HG02852 (cell line): Measurements from ENCODE around the gene CLIP1.
"Not testable (repeated sequence)": the region's sequence is repeated elsewhere in the genome, so short reads cannot be mapped to it uniquely, and the experiment has no call there.

ENCODE experiments used
- ATAC-seq: cut with Tn5 transposase; IDR thresholded peaks from one replicate; pipeline ENCODE4 v1.9.1; 2021; ENCODE audit warnings: mild to moderate bottlenecking, moderate library complexity; ENCODE audit not compliant: unreplicated experiment

Gene CLIP1

GRCh38 chr12:122357536-122357935 lies 64.9 kb downstream of the CLIP1 start:
- ATAC-seq: not testable (repeated sequence)

- not testable (repeated sequence) for ATAC-seq
Measured at GRCh38 chr12:122356991-122357390, 65.5 kb downstream of the CLIP1 start.

GRCh38 chr12:122356192-122356635 lies 66.3 kb downstream of the CLIP1 start:
- no peak for ATAC-seq

DNA sequence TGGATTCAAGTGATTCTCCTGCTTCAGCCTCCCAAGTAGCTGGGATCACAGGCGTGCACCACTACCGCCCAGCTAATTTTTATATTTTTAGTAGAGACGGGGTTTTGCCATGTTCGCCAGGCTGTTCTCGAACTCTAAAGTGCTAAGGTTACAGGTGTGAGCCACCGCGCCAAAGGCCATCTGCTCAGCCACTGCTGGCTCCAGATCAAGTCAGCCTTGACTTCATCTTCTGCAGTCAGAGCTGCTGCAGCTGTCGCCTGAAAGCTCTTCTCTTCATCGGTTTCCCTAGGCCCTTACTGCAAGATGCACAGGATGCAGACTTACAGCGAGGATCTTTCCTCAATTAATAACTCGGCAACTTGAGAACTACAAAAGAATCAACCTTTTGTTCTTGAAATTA lies 66.8 kb downstream of the CLIP1 start:
- no peak for ATAC-seq

DNA sequence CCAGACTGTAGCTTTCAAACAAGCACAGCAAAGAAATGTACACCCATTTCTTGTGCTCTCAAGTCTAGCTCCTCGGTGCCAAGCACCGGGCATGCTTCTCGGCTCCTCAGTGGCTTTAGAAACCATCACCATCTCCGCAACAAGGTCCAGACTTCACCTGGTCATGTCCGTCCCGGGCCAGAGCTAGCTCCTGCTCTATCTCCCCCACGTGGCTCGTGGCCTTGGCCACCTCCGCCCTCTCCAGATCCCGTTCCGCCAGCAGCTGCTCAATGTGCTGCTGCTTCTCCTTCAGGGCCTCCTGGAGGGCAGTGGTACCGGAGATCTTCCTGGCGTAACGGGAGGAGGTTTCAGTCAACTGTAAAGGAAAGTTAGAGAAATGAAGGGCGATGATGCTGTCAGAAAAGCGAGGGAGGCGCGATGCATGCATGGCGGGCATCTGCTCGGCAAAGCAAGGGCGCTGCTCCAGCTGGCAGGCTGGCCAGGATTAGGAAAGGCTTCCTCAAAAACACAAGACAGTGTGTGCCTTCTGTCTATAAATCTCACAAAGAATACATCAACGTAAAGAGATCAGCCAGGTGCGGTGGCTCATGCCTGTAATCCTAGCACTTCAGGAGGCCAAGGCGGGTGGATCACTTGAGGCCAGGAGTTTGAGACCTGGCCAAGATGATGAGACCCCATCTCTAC lies 67.4 kb downstream of the CLIP1 start:
- no peak for ATAC-seq

- ATAC-seq: no peak
Measured at GRCh38 chr12:122352394-122352793, 70.1 kb downstream of the CLIP1 start.

DNA sequence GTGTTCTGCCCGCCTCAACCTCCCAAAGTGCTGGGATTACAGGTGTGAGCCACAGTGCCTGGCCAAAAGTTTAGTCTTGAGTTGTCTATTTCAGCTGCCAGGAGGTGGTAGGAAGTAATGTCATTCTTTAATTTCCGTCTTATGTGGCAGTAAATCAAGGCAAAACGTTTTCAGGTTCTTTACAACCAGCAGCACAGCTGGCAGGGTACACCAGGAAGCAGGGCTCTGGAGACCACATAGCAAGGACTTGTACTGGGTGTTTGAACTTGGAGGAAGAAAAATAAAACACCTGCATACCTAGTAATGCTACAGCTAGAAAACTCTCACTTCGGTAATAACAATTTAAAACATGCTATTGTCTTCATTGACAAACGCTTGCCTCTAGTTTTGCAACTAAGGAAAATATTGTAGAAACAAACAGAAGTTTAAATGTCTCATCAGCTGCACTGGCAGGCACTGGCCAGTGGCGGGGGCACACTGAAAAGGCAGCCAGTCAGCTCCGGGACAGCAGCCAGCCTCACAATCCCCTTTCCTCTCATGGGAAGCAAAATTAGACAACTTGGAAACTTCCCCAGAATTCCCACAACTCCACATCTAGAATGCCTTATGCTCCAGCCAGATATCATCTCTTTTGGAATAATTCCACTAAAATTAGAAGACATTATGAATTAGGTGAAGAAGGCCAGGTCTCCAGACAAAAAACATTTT lies 72.2 kb downstream of the CLIP1 start:
- no peak for ATAC-seq

GRCh38 chr12:122349078-122349477 lies 73.4 kb downstream of the CLIP1 start:
- ATAC-seq: no peak

DNA sequence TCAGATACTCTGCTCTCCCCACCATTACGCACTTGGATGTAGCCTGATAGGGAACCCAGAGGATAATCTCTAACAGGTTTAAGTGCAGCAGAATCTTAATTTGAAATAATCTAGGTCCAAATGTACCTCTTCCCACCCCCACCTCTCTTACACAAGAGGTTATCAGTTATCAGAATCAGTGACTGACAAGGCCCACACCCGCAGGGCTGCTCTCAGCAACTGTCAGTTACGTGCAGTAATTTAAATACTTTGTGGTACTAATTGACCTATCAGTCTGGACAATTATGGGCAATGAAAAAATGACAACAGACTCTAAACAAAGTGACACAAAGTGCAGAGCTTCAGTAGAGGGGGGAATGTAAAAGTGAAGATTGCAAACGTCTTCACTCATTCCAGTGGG lies 74.0 kb downstream of the CLIP1 start:
- ATAC-seq: no peak

DNA sequence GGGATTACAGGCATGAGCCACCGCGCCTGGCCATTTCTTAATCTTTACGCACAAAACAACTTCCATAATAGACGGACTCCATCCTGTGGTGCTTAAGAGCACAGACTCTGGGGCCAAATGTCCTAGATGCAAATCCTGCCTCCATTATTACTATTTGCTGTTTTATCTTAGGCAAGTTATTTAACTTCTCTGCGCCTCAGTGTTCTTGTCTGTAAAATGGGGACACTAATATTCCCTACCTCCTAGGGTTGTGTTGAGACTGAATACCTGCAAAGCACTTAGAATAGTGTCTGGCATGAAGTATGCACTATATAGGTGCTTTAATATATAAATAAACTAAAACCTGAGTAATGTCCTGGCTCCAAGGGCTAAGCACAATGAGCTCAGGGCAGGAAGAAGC lies 76.4 kb downstream of the CLIP1 start:
- ATAC-seq: no peak

DNA sequence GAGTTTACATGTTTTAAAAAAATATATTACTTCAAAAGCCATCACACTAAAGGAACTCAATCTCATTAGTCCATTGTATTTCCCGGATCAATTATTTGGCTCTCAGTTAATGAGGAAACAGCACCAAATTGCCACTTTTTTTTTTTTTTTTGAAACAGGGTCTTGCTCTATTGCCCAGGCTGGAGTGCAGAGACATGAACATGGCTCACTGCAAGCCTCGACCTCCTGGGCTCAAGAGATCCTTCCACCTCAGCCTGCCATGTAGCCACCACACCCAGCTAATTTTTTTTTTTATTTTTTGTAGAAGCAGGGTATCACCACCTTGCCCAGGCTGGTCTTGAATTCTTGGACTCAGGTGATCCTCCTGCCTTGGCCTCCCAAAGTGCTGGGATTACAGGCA lies 77.4 kb downstream of the CLIP1 start:
- ATAC-seq: no peak

GRCh38 chr12:122336015-122336946 lies 86.2 kb downstream of the CLIP1 start:
- ATAC-seq: no peak

DNA sequence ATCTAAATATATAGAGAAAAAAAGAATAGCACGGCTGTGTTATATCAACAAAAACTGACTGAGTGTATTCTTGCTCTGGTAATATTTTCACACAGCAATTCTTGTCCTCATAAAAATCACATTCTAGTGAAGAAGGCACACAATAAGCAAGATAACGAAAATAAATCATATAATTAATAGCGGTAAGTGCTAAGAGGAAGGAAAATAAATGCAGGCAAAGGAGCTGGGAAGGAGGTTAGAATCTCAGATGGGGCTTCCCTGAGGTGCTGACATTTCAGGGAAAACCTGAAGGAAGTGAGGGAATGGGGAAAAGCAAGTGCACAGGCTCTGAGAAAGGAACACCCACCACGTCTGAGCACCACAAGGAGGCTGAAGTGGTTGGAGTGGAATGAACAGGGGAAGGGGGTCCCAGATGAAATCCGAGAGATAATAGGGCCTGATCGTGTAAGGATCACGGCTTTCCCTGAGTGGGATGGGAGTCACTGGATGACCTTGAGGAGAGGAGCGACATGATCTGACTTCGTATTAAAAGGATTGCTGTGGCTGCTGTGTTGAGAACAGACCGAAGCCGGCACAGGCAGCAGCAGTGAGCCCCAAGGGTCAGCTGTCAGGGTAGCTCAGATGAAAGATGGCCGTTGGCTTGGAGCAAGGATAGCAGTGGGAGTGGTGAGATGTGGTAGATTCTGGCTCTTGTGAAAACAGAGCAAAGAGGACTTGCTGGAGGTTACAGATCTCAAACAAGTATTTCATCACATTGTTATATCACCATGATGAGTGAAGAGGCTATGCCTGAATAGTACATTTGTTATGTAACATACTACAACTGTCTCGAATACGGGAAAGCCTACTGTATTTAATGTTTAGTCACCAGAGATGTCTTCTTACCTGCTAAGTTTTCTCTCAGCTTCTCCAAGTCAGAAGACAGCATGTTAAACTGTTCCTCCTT lies 89.1 kb downstream of the CLIP1 start:
- no peak for ATAC-seq

DNA sequence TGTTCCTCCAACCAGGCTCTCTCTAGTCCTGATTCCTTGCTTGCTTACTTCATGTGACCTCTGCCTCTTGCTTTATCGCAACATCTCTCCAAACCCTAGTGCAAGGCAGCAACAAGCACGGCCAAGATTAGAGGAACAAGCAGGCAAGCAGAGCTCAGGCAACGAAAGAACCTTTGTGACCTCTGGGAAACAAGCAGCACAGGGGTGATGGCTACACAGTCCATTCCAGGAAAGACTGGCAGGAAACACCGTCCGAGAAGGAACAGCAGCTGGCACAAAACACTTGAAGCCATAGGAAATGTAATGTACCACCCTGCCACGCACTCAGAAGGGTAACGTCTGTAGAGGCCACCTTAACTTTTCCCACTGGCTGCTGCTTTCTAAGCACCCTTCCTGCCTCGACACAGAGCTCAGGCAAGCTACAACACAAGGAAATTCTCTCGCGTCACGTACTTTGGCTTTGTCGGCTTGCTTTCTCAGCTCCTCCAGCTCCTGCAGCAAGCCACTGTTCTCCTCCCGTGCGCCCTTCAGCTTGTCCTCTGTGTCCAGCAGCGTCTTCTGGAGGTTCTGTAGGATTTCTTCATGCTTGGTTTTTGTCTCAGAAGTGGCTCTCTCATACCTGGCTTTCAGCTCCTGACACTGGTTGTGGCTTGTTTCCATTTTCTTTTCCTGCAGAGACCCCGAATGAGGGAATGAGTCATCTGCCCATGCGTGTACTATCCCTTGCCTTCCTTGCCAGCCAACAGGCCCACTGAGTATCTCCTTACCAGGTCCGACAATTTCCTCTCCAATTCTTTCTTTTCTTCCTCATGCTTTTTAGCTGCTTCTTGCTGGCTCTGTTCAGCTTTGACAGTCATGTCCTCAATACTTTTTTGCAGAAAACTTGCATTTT lies 94.7 kb downstream of the CLIP1 start:
- ATAC-seq: no peak

GRCh38 chr12:122327014-122327413 lies 95.5 kb downstream of the CLIP1 start:
- no peak for ATAC-seq

GRCh38 chr12:122326586-122326985 lies 95.9 kb downstream of the CLIP1 start:
- no peak for ATAC-seq

DNA sequence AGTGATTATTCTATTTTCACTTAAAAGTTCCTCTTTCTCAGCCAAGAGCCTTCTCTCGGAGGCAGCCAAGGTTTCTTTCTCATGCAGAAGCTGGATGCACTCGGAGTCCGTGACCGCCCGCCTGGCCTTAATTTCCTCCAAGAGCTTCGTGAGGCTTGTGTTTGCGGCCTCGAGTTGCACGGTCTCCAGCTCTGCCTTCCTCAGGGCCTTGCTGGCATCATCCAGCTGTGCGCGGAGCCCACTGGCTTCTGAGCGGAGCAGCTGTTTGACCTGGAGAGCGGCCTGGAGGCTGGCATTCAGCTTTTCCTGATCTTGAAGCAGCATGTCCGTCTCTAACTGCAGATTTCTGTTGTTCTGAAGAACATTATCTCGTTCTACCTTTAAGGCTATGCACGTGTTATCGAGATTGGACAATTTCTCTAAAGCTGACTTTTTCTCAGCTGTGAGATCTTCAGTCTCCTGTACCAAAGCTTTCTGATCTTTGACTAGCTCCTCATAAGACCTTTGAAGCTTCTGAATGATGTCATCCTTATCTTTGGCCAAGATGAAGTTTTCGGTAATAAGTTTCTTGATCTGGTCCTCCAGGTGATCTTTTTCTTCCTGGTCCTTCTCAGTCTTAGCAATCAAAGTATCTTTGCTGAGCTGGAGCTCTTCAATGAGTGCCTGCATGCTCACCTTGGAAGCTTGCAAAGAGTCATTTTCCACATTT lies 99.0 kb downstream of the CLIP1 start:
- no peak for ATAC-seq

- no peak for ATAC-seq
Measured at GRCh38 chr12:122322501-122322900, 100.0 kb downstream of the CLIP1 start.
